ENCODE data around the gene MTMR12.

Gene MTMR12

DNA sequence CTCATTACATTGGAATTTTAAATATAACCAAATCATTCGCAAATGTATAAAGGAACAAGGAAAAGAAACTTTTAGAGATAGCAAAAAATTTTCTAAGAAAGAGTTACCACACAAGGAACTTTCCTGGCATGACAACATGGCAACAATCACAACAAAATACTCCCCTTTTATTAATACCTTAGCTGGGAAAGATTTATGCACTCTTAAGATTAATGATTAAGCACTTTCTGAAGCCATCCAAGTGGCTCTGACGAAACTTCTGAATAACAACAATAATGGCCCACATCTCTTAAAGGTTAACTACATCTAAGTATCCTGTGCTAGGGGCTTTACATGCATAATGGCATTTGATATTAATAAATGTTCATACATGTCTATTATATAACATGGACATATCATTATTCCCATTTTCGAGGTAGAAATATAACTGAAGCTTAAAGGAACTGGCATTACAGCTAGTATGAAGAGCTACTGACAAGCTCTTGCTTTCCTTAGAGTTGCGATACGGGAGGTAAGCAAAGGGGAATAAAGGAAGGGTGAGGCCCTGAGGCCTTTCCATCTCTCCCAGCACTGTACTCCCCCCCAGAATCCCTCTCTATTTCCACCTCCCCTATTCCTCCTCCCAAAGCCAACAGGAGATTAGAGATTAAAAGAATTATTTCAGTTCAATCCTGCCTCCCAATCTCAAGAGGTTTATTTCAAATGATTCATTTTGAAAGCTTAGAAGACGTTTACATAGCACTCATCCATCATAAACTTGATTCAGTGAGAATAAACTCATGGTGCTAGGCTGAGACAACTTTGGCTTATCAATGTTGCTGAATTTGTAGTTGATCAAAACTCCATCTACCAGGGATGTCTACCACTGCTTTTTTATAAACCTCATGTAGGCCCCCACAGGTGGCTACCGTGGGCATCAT lies 9.6 kb downstream of the MTMR12 start:
- no peak for TF ChIP-seq CTCF (IDR thresholded peaks at IDR 0.05)

- no peak for TF ChIP-seq CTCF (IDR thresholded peaks at IDR 0.05)
Measured at GRCh38 chr5:32301891-32302290, 10.8 kb downstream of the MTMR12 start.

- no peak for TF ChIP-seq CTCF (IDR thresholded peaks at IDR 0.05)
Measured at GRCh38 chr5:32299059-32299677, 13.6 kb downstream of the MTMR12 start.

DNA sequence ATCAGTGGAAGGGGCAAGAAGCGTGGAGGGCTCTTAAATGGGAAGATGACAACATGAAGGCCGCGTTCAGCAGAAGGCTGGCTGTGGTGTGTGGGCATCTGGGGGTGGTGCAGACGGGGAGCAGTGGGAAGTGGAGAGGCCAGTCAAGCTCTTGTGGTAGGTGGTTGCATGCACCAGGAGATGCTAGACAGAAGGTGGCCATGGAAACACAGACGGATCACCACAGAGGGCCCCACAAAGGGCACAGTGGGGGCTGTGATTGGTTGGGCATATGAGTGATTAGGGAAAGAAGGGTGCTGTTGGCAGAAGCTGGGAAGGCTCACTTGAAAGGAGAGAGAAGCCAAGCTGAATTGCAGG lies 14.7 kb downstream of the MTMR12 start:
- TF ChIP-seq CTCF (IDR thresholded peaks at IDR 0.05), result no peak

- TF ChIP-seq CTCF (IDR thresholded peaks at IDR 0.05), result no peak
Measured at GRCh38 chr5:32297181-32298058, 15.3 kb downstream of the MTMR12 start.

- no peak for TF ChIP-seq CTCF (IDR thresholded peaks at IDR 0.05)
Measured at GRCh38 chr5:32291591-32291990, 21.1 kb downstream of the MTMR12 start.

DNA sequence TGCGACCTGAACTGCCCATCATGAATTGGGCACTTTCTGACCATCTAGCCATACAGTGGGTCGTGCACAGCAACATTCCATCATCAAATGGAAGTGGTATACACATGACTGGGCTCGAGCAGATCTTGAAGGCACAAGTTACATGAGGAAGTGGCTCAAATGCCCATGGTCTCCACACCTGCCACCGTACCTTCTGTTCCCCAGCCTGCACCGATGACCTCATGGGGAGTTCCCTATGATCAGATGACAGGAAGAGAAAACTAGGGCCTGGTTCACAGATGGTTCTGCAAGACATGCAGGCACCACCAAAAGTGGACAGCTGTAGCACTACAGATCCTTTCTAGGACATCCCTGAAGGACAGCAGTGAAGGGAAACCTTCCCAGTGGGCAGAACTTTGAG lies 21.8 kb downstream of the MTMR12 start:
- TF ChIP-seq CTCF (IDR thresholded peaks at IDR 0.05), result no peak

All from LNCAP (cell line).